H1 (cell line): ENCODE measurements around the gene TSPOAP1. TPM values are rescaled to one million over a fixed set of nuclear protein-coding genes. Genes with fewer than 3 reads are reported as not detected.

Source experiments
- BCL11A ChIP-seq, 2 experiments: IDR thresholded peaks; one replicate each; pipeline ENCODE4 v1.6.1; 2011; ENCODE audit warnings: low read depth in 2 of 2, low read length in 2 of 2, mild to moderate bottlenecking in 2 of 2
- CBX5 ChIP-seq: fragments of 300-800, 300-1000 bp; sonication (generic); IDR thresholded peaks from 2 replicates; pipeline ENCODE4 v1.7.1; 2016; ENCODE audit warnings: antibody characterized with exemption, low read length, low read depth
- CTBP2 ChIP-seq: IDR thresholded peaks from 2 replicates; pipeline ENCODE4 v1.7.0; 2011; ENCODE audit warnings: borderline replicate concordance, mild to moderate bottlenecking, moderate library complexity, mixed read lengths, low read length; ENCODE audit not compliant: insufficient read depth, insufficient read length
- JUND ChIP-seq: IDR thresholded peaks from 2 replicates; pipeline ENCODE4 v1.6.1; 2011; ENCODE audit warnings: mild to moderate bottlenecking, improper control_type of control experiment, low read length
- NANOG ChIP-seq: IDR thresholded peaks from 2 replicates; pipeline ENCODE4 v1.6.1; 2011; ENCODE audit warnings: low read length, low read depth, mild to moderate bottlenecking, inconsistent platforms; ENCODE audit not compliant: insufficient read depth, poor library complexity, severe bottlenecking
- POU5F1 ChIP-seq: IDR thresholded peaks from 2 replicates; pipeline ENCODE4 v1.6.1; 2011; ENCODE audit warnings: low read depth, mild to moderate bottlenecking, low read length, moderate library complexity
- TBP ChIP-seq: IDR thresholded peaks from 2 replicates; pipeline ENCODE4 v1.6.1; 2011; ENCODE audit warnings: low read depth, low read length, improper control_type of control experiment
- polyA plus RNA-seq, 7 experiments: library from polyadenylated mRNA; depleted of rRNA in 3 of 7; stranded (reverse) in 5 of 7; unstranded in 2 of 7; fragments of >200 nt in 5 of 7; fragments of 200-250 nt in 2 of 7; gene quantifications; 1 replicate in 5 of 7; 2 replicates in 1 of 7; 4 replicates in 1 of 7; pipeline versions ENCODE4 v1.2.1 to v1.2.3, GENCODE V29; 2011 to 2013; ENCODE audit warnings: missing spikeins in 2 of 7, mixed read lengths in 2 of 7
- total RNA-seq: library from RNA; stranded (reverse); fragmentation: NEBNext Ultra II Directional; extraction: Animal tissue kit (Norgen Biotek cat#: 25700); gene quantifications from 2 replicates; pipeline ENCODE4 v1.2.1, GENCODE V29; 2021
- TF ChIP-seq, protein P1 (sequence below): fragments of 300-600 bp; sonication (generic); IDR thresholded peaks from 2 replicates; pipeline ENCODE4 v1.7.1; 2012; ENCODE audit warnings: low read length, moderate library complexity, mild to moderate bottlenecking, inconsistent platforms; ENCODE audit not compliant: insufficient replicate concordance
- TF ChIP-seq, protein P2 (sequence below): IDR thresholded peaks from 2 replicates; pipeline ENCODE4 v1.6.1; 2011; ENCODE audit warnings: low read depth, mild to moderate bottlenecking, low read length; ENCODE audit not compliant: insufficient read depth

The TSPOAP1 gene
- total and polyA plus RNA-seq, 2 of the 8 experiments (the other 6 are each of a cell fraction or from before 2014, with no cell fraction given) = 7.6 to 9.2 TPM

DNA sequence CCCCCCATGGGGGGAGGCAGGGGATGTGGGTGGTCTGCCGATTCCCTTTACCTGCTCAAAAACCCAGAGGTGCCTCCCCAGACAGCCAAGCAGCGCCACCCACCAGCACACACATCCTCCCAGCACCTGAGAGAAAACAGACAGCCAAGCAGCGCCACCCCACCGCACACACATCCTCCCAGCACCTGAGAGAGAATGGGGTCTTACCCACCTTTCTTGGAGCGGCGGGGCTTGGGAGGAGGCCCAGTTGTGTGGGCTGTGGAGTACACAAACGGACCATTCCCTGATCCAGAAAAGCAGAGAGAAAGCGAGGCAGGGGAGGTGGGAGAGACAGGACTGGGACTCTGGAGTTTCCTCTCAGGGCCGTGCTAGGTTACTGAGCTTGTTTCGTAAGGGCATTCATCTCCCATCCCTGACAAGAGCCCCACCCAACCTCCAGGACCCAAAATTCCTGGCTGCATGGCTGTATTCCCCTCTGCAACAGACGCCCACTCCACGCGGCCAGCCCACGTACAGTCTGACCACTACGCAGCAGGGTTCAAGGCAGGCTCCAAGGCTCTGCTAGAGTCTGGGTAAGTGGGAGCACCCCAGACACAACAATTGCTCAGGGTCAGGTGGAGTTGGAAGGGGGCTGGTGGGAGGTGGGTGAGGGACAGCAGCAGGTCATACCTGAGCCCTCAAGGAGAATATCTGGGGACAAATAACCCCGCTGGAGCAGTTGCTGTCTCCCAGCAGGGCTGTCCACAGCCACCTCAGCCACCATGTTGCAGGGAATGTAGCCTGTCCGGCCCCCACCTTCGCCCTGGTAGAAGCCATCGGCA is 22.3 kb downstream of the TSPOAP1 start (continued):
- TF ChIP-seq, protein P1, sequence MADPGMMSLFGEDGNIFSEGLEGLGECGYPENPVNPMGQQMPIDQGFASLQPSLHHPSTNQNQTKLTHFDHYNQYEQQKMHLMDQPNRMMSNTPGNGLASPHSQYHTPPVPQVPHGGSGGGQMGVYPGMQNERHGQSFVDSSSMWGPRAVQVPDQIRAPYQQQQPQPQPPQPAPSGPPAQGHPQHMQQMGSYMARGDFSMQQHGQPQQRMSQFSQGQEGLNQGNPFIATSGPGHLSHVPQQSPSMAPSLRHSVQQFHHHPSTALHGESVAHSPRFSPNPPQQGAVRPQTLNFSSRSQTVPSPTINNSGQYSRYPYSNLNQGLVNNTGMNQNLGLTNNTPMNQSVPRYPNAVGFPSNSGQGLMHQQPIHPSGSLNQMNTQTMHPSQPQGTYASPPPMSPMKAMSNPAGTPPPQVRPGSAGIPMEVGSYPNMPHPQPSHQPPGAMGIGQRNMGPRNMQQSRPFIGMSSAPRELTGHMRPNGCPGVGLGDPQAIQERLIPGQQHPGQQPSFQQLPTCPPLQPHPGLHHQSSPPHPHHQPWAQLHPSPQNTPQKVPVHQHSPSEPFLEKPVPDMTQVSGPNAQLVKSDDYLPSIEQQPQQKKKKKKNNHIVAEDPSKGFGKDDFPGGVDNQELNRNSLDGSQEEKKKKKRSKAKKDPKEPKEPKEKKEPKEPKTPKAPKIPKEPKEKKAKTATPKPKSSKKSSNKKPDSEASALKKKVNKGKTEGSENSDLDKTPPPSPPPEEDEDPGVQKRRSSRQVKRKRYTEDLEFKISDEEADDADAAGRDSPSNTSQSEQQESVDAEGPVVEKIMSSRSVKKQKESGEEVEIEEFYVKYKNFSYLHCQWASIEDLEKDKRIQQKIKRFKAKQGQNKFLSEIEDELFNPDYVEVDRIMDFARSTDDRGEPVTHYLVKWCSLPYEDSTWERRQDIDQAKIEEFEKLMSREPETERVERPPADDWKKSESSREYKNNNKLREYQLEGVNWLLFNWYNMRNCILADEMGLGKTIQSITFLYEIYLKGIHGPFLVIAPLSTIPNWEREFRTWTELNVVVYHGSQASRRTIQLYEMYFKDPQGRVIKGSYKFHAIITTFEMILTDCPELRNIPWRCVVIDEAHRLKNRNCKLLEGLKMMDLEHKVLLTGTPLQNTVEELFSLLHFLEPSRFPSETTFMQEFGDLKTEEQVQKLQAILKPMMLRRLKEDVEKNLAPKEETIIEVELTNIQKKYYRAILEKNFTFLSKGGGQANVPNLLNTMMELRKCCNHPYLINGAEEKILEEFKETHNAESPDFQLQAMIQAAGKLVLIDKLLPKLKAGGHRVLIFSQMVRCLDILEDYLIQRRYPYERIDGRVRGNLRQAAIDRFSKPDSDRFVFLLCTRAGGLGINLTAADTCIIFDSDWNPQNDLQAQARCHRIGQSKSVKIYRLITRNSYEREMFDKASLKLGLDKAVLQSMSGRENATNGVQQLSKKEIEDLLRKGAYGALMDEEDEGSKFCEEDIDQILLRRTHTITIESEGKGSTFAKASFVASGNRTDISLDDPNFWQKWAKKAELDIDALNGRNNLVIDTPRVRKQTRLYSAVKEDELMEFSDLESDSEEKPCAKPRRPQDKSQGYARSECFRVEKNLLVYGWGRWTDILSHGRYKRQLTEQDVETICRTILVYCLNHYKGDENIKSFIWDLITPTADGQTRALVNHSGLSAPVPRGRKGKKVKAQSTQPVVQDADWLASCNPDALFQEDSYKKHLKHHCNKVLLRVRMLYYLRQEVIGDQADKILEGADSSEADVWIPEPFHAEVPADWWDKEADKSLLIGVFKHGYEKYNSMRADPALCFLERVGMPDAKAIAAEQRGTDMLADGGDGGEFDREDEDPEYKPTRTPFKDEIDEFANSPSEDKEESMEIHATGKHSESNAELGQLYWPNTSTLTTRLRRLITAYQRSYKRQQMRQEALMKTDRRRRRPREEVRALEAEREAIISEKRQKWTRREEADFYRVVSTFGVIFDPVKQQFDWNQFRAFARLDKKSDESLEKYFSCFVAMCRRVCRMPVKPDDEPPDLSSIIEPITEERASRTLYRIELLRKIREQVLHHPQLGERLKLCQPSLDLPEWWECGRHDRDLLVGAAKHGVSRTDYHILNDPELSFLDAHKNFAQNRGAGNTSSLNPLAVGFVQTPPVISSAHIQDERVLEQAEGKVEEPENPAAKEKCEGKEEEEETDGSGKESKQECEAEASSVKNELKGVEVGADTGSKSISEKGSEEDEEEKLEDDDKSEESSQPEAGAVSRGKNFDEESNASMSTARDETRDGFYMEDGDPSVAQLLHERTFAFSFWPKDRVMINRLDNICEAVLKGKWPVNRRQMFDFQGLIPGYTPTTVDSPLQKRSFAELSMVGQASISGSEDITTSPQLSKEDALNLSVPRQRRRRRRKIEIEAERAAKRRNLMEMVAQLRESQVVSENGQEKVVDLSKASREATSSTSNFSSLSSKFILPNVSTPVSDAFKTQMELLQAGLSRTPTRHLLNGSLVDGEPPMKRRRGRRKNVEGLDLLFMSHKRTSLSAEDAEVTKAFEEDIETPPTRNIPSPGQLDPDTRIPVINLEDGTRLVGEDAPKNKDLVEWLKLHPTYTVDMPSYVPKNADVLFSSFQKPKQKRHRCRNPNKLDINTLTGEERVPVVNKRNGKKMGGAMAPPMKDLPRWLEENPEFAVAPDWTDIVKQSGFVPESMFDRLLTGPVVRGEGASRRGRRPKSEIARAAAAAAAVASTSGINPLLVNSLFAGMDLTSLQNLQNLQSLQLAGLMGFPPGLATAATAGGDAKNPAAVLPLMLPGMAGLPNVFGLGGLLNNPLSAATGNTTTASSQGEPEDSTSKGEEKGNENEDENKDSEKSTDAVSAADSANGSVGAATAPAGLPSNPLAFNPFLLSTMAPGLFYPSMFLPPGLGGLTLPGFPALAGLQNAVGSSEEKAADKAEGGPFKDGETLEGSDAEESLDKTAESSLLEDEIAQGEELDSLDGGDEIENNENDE = no peak
- TF ChIP-seq, protein P2, sequence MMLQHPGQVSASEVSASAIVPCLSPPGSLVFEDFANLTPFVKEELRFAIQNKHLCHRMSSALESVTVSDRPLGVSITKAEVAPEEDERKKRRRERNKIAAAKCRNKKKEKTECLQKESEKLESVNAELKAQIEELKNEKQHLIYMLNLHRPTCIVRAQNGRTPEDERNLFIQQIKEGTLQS = no peak
- TF ChIP-seq BCL11A (IDR thresholded peaks at IDR 0.05; ENCODE audit: low read depth in 2 of 2, low read length in 2 of 2) = no peak
- TF ChIP-seq POU5F1 = no peak
- no peak for TF ChIP-seq NANOG
- TF ChIP-seq JUND = no peak
- TF ChIP-seq CBX5 = no peak
- TF ChIP-seq CTBP2 = no peak
- no peak for TF ChIP-seq TBP
